SJCRH30 (cell line): ENCODE results near the gene TMCO4. TPM values are rescaled to one million over a fixed set of nuclear protein-coding genes. Genes with fewer than 3 reads are reported as not detected.

ENCODE experiments used
- DNase-seq, 2 experiments: peaks; one replicate each; pipeline ENCODE4 v3.0.0-alpha.2; 2015 to 2020
- H3K27ac ChIP-seq: fragments of 250-450 bp; sonication (Bioruptor Pico); 2 replicates; pipeline ENCODE4 v1.5.1; 2020; ENCODE audit warnings: mild to moderate bottlenecking, moderate library complexity
- H3K27me3 ChIP-seq: fragments of 250-450 bp; sonication (Bioruptor Pico); 2 replicates; pipeline ENCODE4 v1.5.1; 2020; ENCODE audit warnings: mild to moderate bottlenecking, moderate library complexity
- H3K36me3 ChIP-seq: fragments of 250-450 bp; sonication (Bioruptor Pico); 2 replicates; pipeline ENCODE4 v1.5.1; 2020; ENCODE audit warnings: mild to moderate bottlenecking, moderate library complexity
- H3K4me1 ChIP-seq: fragments of 250-450 bp; sonication (Bioruptor Pico); 2 replicates; pipeline ENCODE4 v1.5.1; 2020; ENCODE audit warnings: mild to moderate bottlenecking, moderate library complexity
- H3K4me3 ChIP-seq: fragments of 250-450 bp; sonication (Bioruptor Pico); 2 replicates; pipeline ENCODE4 v1.5.1; 2020; ENCODE audit warnings: mild to moderate bottlenecking, moderate library complexity
- H3K9me3 ChIP-seq: fragments of 250-450 bp; sonication (Bioruptor Pico); replicated peaks from 2 replicates; pipeline ENCODE4 v1.5.1; 2020; ENCODE audit warnings: mild to moderate bottlenecking, moderate library complexity
- total RNA-seq: library from RNA; depleted of rRNA; stranded (reverse); fragments of >200 nt; shearing (Covaris generic); gene quantifications from 2 replicates; pipeline ENCODE4 v1.2.3, GENCODE V29; 2014

Gene TMCO4
- total RNA-seq, 1 experiment from 2014 or later: 18.0 TPM

DNA sequence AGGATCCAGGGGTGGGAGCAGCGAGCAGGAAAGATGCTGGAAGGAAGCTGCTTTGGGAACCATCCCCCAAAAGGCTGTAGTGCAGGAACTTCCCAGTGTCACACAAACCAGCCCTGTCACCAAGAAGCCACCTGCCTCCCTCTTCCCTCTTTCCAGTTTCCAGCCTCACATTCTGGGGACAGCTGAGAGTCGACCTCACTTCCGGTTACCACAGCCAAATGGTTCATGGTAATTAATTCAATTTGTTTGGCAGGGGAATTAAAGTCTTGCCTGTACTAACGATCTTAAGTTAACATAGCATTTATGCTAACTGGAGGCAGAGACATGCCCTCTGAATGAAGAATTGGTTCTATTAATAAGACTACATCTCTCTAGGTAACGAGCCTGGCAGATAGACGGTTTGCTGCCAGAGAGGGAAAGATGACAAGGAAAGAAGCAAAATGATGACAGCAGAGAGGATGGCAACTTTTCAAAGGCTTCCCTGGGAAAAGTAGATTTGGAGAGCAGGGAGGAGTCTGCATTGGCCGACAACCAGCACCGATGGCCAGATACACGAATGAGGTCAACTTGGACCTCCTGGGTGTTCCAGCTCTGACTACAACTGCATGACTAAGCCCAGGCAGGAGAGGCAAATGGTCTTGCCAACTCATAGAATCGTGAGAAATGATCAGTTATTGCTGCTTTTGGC, 64.1 kb downstream of the TMCO4 start:
- peak; percentile 69 to 78 for DNase-seq
- Histone ChIP-seq H3K27me3 (no peaks in the 10 kb centered on the region), H3K9me3 (peaks cover 6% of the 10 kb centered on the region), H3K27ac (peak overlapping the region; percentile 71), H3K36me3 (no peaks in the 10 kb centered on the region), H3K4me3 (no peak overlapping the region), H3K4me1 (peaks cover 32% of the 10 kb centered on the region)

DNA sequence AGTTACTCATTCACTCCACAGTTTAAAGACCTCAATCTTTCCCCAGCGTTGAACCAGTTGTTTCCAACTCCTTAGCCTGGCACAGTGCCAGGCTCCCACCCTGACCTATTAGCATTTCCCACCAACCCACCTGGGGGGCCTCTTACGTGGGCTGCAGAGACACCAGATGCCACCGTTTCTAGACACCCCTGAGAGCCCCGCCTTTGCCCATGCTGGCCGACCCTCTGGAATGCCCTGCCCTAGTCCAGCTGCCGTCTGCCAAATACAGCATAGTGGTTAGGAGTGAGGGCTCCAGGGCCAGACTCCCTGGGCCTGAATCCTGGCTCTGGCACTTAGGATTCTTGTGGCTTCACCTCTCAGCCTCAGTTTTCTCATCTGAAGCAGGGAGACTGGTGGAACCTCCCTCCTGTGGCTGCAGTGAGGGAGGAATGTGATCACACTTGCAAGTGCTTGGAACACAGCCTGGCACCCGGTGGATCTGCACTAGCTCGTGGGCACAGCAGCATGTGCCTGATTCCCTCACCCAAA, 65.2 kb downstream of the TMCO4 start:
- Histone ChIP-seq H3K4me3 (no peak overlapping the region), H3K36me3 (no peaks in the 10 kb centered on the region), H3K4me1 (peaks cover 32% of the 10 kb centered on the region), H3K27ac (peak overlapping the region; percentile 71), H3K9me3 (peaks cover 13% of the 10 kb centered on the region), H3K27me3 (no peaks in the 10 kb centered on the region)
- peak; percentile 64 to 66 for DNase-seq

DNA sequence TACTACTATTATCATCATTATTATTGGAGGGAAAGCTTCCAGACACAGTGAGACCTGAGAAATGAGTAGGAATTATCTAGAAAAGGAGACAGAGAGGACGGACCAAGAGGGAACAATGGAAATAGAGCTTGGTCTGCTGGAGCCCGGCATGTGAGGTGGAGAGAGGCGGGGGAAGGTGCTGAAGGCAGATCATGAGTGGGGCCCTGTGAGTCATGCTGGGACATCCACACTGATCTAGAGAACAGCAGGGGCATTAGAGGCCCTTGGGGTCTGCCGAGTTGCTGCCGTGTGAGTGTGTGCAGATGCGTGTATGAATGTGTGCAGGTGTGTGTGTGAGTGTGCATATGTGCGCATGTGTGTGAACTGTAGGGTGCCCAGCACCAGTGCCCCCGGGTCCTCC, 65.7 kb downstream of the TMCO4 start:
- peaks cover 9% of the 10 kb centered on the region for H3K9me3 ChIP-seq
- no peaks in the 10 kb centered on the region for H3K36me3 ChIP-seq
- peaks cover 34% of the 10 kb centered on the region for H3K4me1 ChIP-seq
- H3K27ac ChIP-seq: peak overlapping the region; percentile 71
- peak; percentile 29 to 40 for DNase-seq
- no peak overlapping the region for H3K4me3 ChIP-seq
- no peaks in the 10 kb centered on the region for H3K27me3 ChIP-seq

DNA sequence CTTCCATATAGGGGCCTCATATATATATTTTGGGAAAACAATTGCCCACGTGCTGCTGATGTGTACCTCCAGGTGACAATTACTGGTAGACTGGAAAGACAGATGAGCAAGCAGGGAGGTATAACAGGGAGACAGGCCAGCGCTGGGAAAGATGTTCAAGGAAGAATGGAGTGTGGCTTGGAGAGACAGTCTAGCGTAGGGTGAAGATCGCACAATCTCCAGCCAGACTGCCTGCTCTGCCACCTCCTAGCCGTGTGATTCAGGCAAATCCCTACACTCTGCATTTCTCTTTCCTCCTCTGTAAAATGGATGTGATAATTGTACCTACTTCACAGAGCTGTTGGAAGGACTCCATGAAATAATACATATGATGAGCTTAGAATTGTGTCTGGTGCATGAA, 66.1 kb downstream of the TMCO4 start:
- peaks cover 38% of the 10 kb centered on the region for H3K4me1 ChIP-seq
- no peaks in the 10 kb centered on the region for H3K36me3 ChIP-seq
- H3K9me3 ChIP-seq: peaks cover 7% of the 10 kb centered on the region
- no peaks in the 10 kb centered on the region for H3K27me3 ChIP-seq
- no peak overlapping the region for H3K4me3 ChIP-seq
- no peak for DNase-seq
- H3K27ac ChIP-seq: no peak overlapping the region

DNA sequence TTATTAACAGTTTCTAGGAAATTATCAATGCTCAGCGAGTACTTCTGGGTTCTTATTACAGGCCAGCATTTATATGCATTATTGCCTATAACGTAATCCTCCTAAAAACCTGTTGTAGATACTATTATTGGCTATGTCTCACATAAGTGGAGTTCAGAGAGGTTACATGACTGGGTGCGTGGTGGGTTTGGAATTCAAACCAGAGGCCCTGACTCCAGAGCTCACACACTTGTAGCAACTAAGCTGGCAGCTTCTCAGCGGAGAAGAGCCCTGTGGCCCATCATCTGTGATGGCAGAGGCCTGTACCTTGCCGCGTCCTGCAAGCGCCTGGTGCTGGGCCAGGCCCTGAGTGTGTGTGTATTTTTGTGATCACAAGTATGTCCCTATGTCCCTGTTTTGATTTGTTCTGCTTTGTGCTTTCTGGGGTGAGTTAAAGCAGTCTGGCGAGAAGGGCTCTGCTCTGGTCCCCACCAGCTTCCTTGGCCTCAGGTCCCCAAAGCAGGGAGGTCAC, 68.3 kb downstream of the TMCO4 start:
- Histone ChIP-seq H3K36me3 (no peaks in the 10 kb centered on the region), H3K4me3 (no peak overlapping the region), H3K27ac (no peak overlapping the region), H3K27me3 (no peaks in the 10 kb centered on the region), H3K9me3 (peaks cover 7% of the 10 kb centered on the region), H3K4me1 (peaks cover 39% of the 10 kb centered on the region)
- DNase-seq: no peak

DNA sequence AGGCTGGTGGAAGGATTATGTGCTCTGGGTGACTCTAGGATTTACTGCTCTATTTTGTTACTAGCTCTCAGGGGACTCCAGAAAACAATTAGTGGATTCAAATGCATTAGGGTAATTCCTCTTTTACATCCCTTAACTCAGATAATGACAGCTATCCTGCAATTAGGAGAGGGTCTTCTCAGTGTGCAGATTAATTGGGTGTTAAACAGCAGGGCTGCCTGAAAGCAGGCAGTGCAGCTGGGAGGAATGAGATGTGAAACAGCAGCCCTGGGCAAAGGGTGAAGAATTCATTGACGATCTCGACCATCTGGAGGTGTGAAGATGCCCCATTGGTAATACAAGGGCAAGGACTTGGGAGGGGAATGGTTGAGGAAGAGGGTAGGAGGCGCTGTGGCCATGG, 68.9 kb downstream of the TMCO4 start:
- Histone ChIP-seq H3K36me3 (no peaks in the 10 kb centered on the region), H3K9me3 (peaks cover 7% of the 10 kb centered on the region), H3K4me1 (peaks cover 34% of the 10 kb centered on the region), H3K27ac (no peak overlapping the region), H3K27me3 (no peaks in the 10 kb centered on the region), H3K4me3 (no peak overlapping the region)
- no peak for DNase-seq

DNA sequence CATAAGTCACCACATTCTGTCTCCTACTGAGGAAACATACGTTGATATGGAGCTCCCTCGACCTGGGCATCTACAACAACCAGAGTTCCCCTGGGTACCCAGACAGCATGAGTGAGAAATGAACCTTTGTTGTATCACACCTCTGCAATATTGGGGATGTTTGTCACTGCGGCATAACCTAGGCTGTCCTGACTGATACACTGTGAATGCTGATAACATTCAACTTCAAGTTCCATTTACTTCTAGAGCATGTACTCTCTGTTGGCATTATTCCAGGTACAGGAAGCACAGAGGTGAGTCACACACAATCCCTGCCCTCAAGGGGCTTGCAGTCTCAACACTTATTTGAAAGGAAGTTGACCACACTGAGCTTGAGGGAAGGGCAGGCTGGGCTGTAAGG, 69.5 kb downstream of the TMCO4 start:
- DNase-seq: no peak
- no peaks in the 10 kb centered on the region for H3K36me3 ChIP-seq

DNA sequence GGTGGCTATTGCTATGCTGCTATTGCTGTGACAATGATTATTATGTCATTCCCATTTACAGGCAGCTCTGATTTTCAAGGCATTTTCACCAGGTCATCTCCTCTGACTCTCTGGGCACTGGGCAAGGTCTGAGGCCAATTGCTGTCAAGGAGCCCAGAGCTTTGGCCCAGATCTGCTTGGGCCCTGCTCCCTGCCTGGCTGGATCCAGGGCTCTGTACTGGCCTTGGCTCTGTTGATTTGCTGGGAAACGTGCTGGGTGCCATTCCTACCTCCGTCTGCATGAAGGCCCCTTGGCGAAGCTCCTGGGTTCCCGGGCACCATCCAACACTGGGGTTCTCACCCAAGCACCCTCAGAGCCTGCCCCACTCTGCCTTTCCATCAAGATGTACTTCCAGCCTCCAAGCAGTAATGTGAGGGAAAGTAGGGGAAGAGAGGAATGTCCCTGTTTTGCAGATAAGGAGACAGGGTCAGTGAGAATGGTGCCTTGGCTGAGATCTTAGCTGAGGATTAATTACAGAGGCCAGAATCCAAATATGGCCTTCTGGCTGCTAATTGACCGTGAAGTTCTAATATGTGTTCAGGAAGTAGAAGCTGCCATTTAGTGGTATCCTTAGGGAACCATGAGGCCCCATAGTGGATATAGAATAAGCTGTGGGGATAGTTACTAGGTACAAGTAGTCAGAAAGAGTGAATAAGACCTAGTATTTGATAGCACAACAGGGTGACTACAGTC, 71.1 kb downstream of the TMCO4 start:
- Histone ChIP-seq H3K36me3 (no peaks in the 10 kb centered on the region), H3K9me3 (peaks cover 7% of the 10 kb centered on the region), H3K4me1 (peaks cover 19% of the 10 kb centered on the region), H3K27ac (peak overlapping the region; percentile 74), H3K27me3 (no peaks in the 10 kb centered on the region), H3K4me3 (no peak overlapping the region)
- DNase-seq: peak; percentile 52 to 84

More for the DNA sequence above, 69.5 kb downstream of the TMCO4 start:
- no peaks in the 10 kb centered on the region for H3K27me3 ChIP-seq
- H3K4me1 ChIP-seq: peaks cover 28% of the 10 kb centered on the region
- peaks cover 7% of the 10 kb centered on the region for H3K9me3 ChIP-seq
- H3K4me3 ChIP-seq: no peak overlapping the region
- no peak overlapping the region for H3K27ac ChIP-seq

DNA sequence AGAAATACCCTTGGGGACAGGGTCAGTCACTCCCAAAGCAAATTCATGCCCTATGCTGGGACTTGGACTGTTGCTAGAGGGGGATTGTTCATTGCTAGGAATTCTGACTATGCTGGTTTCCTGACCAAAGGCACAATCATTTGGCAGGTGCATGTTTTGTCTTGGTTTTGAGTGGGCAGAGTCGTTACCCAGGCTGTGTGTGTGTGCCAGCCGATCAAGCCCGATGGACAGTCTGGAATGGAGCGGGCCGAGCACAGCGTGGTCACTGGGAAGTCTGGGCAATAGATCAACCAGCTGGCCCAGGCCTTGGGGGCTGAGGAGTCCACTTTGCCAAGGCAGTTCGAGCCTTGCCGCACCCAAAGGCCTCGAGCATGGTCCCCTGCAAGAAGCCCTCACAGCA, 74.1 kb downstream of the TMCO4 start:
- H3K4me1 ChIP-seq: peaks cover 22% of the 10 kb centered on the region
- DNase-seq: no peak
- H3K27ac ChIP-seq: no peak overlapping the region

DNA sequence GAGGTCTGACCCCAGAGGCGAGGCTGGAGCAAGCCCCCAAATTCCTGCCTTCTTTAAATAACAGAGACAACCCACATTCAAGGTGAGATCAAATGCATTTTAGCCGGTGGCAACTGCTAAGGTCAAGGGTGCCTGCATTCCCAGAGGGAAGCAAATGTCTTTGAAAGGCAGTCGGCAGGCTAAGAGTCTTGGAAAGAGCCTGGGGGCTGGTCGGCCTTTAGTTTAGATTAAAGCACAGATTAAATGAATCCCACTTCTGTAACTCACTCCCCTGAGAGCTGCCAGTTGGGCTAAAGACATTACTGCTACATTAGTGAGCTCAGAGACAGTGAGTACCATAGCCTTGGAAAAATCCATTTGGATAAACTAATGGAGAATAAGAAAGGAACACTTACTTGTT, 75.8 kb downstream of the TMCO4 start:
- Histone ChIP-seq H3K4me3 (no peak overlapping the region), H3K36me3 (no peaks in the 10 kb centered on the region), H3K27ac (no peak overlapping the region), H3K9me3 (no peaks in the 10 kb centered on the region), H3K27me3 (no peaks in the 10 kb centered on the region), H3K4me1 (peaks cover 18% of the 10 kb centered on the region)
- peak; percentile 58 to 61 for DNase-seq

More for the DNA sequence above, 74.1 kb downstream of the TMCO4 start:
- Histone ChIP-seq H3K36me3 (no peaks in the 10 kb centered on the region), H3K27me3 (no peaks in the 10 kb centered on the region), H3K9me3 (peaks cover 7% of the 10 kb centered on the region), H3K4me3 (no peak overlapping the region)

DNA sequence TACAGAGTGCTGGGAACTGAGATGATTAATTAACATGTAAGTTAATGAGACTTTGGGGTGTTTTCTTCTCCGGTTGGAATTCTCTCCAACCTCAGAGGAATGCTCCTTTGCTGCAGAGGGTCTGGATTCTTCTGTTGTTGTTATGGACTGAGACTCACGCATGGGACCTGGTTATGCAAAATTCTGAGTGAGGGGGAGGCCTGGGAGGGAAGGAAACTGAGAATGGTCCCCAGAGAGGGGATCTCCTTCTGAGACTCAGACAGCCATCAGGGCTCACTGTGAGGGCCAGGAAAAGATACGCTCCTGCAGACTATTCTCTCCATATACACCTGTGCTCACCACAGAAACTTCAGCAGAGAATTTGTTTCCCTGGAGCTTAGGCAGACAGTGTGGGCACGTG, 78.7 kb downstream of the TMCO4 start:
- Histone ChIP-seq H3K27ac (no peak overlapping the region), H3K27me3 (no peaks in the 10 kb centered on the region), H3K4me3 (no peak overlapping the region), H3K36me3 (no peaks in the 10 kb centered on the region), H3K9me3 (no peaks in the 10 kb centered on the region), H3K4me1 (peaks cover 10% of the 10 kb centered on the region; the same call in 1 of the 2 replicates)
- no peak for DNase-seq

DNA sequence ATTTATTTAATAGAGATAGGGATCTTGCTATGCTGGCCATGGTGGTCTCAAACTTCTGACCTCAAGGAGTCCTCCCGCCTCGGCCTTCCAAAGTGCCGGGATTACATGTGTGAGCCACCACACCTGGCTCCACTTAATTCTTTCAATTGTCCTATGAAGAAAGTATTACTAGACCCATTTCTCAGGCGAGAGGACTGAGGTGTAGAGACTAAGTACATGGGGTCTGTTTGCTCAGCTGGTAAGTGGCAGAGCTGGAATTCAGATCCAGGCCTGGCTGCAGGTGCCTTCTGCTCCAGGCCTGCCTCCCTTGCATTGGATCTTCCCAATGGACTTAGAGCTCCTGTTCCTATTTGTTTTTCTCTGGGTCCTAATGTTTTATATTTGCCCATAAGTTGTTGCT, 79.5 kb downstream of the TMCO4 start:
- Histone ChIP-seq H3K36me3 (no peaks in the 10 kb centered on the region), H3K4me3 (no peak overlapping the region), H3K9me3 (no peaks in the 10 kb centered on the region), H3K27me3 (no peaks in the 10 kb centered on the region), H3K4me1 (peaks cover 10% of the 10 kb centered on the region; the same call in 1 of the 2 replicates), H3K27ac (no peak overlapping the region)
- DNase-seq: no peak

DNA sequence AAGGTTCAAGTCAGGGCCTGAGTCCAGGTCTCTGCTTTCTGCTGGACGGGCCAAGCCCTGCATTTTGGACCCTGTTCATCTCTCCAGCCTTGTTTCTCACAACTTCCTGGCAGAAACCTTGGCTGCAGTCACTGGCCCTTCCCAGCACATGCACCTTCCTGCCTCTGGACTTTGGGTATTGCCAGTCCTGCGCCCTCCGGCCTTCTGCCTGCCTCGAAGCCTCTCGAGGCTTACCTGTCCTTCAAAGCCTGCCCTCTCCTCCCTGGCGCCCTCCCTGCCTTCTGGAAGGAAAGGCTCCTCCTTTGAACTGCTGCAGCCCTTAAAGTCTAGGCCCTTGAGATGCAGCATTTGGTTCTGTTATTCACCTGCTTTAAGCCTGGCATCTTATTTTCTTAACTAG, 82.2 kb downstream of the TMCO4 start:
- Histone ChIP-seq H3K36me3 (no peaks in the 10 kb centered on the region), H3K27ac (no peak overlapping the region), H3K27me3 (no peaks in the 10 kb centered on the region), H3K4me3 (no peak overlapping the region), H3K9me3 (no peaks in the 10 kb centered on the region), H3K4me1 (no peaks in the 10 kb centered on the region)
- no peak for DNase-seq

DNA sequence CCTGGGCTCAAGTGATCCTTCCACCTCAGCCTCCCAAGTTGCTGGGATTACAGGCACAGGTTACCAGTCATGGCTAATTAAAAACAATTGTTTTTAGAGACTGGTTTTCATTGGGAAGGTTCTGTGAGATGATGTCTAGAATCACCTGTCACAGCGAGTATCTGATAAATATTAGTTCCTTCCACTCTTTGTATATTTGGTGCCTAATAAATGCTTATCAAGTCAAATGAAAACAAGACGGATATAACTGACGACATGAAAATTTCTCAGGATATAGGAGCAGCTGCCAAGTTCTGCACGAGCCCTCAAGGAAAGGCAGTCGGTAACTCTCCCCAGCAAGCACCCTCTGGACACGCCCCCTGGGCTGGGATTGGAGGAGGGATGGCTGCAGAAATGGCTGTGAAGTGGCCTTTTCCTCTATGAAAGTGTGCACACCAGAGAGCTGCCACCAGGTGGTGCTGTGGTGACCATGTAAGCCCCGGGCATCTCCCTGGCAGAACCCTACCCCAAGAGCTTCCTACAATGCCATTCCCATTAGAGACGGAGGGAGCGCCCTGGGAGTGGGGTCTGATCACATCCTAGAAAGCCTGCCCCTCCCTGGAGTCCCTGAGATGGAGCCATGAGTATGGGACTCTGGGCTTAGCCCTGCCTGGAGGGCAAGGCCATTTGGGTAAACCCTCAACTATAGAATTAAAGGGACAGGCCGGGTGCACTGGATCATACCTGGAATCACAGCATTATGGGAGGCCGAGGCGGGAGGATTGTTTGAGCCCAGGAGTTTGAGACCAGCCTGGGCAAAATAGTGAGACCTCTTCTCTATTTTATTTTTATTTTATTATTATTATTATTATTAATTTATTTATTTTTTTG, 84.1 kb downstream of the TMCO4 start:
- Histone ChIP-seq H3K4me3 (no peak overlapping the region), H3K27ac (no peak overlapping the region), H3K9me3 (no peaks in the 10 kb centered on the region), H3K27me3 (no peaks in the 10 kb centered on the region), H3K36me3 (no peaks in the 10 kb centered on the region), H3K4me1 (no peaks in the 10 kb centered on the region)
- DNase-seq: peak; percentile 98 to 99
